HG03521 (cell line): Measurements from ENCODE around the gene PGGHG.
"Not testable (repeated sequence)": the region's sequence is repeated elsewhere in the genome, so short reads cannot be mapped to it uniquely, and the experiment has no call there.

Experiments
- ATAC-seq: cut with Tn5 transposase; IDR thresholded peaks from one replicate; pipeline ENCODE4 v1.9.1; 2021; ENCODE audit warnings: mild to moderate bottlenecking, moderate library complexity; ENCODE audit not compliant: unreplicated experiment

PGGHG gene

DNA sequence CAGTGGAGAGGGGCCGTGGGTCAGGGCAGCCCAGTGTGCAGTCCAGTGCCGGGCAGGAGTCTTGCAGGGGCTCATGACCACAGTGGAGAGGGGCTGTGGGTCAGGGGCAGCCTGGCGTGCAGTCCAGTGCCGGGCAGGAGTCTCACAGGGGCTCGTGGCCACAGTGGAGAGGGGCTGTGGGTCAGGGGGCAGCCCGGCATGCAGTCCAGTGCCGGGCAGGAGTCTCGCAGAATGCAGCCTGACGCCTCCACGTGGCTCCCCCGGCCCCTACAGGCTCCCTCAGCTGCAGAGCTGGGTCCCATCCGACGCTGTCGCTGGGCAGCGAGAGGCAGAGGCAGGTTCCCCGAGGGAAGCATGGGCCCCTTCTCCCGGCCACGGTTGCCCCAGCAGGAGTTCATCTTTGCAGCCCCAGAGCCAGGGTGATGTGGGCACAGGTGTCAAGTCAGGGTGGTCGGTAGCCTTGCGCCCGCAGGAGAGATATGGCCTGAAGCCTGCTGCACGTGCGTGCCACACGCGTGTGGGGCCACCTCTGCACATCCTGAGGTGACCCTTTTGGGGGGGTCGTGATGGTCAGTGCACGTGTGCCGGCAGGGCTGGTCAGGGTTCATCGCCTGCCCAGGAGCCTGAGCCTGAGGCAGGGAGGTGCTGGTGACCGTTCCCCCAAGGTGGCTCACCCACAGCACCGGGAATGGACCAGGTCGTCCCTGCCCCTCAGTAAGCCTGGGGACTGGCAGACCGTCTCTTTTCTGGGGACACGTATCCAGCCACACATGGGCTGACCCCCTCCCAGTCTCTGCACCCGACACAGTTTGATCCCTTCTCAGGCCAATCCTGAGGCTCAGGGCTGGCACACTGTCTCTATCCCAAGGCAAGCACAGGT, 7.5 kb downstream of the PGGHG start:
- no peak for ATAC-seq

DNA sequence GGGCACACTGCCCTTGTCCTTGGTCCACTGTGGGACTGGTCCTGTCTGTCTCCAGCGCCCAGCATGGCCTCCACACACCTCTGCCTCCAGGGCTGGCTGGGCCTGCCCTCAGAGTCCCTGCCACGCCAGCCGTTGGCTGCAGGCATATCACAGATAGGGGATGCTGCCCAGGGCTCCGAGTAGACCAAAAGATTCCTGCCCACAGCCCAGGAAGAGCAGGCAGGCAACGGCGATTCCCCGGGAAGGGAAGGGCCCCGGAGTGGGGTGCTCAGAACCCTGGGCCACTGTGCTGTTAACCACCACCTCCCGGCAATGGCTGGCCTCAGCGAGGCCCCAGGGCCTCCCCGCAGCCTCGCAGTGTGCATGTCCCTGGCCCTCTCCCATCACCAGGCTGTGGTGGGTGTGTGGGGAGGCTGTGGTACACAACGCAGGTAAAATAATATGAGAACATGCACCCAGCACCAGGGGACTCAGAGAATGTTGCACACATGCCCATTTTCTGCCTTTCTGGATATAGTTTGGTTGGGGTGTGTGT, 8.2 kb downstream of the PGGHG start:
- ATAC-seq: no peak

DNA sequence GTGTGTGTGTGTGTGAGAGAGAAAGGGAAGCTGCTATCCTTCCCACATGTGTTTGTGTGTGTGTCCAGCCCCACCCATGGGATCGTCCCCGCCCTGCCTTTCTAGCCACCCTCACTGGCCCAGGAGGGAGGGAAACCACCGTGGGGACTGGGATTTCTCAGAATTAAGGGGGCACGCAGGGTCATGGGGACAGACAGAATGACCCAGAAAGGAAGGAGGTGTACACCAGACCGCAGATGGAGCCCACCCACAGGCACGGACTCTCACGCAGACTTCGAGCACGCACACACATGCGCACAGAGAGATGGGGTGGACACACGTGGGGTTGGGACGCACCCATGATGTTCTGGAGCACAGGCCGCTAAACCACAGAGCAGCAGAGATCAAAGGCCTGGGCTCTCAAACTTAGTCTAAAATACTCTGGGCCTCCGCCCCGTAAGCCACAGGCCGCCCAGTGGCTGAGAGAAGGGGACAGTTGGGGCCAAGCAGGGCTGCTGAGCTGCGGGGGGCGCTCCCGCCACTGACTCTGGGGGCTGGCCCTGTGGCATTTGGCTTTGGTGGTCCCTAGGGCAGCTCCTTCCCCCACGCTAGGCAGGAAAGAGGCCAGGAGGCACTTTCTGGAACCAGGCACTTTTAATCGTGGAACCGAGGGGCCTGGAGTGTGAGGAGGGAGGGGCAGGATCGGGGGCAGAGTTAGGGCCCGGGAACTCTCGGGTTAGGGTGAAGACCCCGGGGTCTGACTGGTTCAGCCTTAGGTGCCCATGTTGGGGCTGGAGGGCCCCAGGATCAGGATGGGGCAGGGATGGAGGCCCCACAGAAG, 8.9 kb downstream of the PGGHG start:
- ATAC-seq: no peak

DNA sequence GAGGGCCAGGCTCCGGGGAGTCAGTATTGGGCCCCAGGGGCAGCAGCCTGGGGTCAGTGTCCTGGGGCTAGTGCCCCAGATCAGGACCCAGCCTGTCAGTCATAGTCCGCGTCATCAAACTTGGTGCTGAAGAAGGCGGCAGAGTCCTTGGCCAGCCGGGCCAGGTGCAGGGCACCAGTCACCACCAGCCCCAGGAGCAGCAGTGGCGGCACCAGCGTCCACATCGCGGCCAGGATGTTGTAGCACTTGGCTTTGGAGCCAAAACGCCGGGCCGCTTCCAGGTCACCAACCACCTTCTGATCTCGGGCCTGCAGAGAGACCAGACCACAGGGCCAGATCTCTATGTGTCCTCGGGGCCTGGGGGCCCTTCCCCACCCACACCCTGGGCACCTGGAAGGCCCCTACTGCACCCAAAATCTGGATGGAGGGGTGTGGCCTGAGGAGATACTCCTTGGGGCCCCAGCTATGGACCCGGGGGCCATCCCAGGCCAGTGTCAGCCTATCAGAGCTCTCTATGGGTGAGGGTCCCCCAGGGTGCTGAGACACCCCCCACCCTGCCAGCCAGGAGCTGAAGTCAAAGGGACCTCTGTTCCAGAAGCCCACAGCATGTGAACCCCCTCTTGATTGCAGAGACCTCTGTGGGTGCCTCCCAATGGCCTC, 9.6 kb downstream of the PGGHG start:
- no peak for ATAC-seq

DNA sequence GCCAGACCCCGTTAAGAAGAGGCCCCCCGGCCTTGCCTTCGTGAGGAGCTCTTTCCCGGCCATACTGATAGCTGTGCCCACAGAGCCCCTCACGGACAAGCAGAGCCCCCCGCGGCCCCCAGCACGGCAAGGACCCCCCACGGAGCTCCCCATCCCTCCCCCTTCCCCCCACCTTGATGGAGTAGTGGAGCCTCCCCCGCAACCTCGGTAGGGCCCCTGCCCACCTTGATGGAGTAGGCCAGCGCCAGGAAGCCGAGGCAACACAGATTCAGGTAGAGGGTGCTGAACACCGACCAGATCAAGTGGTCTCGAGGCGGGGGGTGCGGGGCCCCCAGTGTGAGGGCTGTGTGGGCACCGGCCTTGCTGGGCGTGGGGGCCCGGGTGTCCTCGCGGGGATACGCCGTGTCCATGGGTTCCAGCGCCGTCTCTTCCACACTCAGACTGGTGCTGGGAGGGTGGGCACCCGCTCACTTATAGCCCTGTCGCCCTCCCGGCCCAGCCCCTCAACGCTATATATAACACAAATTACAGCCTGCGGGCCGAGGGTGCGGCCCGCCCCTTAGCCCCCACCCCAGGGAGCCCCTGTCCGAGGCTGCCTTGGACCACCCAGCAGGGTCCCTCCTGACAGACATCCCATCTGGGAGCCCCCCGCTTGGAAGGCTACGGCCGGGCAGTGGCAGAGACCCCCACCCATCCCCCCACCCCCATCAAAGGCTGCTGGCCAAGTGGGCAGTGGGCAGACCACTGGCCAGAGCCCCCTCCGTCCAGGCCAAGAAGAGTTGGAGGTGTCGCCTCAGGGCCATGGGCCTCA, 10.4 kb downstream of the PGGHG start, which contains the start of gene IFITM5:
Gene IFITM5, minus strand, starts transcription at position 446 of the 811 bp plus-strand sequence. Its CDS starts 36 bp downstream, at position 410.
- ATAC-seq: no peak

DNA sequence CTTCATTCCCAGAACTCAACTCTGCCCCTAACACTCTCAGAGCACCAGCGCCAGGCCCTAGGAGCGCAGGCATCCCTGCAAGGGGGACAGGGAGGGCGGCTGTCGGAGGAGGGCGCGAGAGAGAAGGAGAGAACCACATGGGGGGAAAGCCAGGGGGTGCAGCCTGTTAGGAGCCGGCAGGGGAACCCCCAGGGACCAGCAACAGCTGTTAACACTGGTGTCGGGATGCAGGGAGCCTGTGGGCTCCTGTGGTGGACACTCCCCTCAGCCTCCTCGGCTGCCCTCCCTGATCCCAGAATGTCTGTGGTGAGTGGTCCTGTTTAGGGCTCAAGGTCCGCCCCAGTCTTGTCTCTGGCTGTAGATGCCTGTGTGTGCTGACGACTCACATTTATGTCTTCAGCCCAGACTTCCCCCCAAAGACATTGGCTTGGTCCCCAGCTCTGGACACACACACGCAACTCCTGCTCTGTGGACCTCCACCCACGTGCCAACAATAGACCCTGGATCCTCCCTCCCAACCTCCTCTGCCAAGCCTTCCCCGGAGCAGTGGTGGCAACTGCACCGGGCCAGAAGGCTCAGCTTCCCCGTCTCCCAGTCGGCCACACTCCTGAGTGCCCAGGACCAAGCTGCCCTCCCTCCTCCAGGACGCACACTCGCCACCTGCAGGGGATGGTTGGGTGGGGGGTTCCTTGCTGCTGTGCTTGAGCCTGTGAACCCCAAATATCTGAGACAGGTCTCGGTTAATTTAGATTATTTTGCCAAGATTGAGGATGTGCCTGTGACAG, 11.2 kb downstream of the PGGHG start:
- ATAC-seq: no peak

DNA sequence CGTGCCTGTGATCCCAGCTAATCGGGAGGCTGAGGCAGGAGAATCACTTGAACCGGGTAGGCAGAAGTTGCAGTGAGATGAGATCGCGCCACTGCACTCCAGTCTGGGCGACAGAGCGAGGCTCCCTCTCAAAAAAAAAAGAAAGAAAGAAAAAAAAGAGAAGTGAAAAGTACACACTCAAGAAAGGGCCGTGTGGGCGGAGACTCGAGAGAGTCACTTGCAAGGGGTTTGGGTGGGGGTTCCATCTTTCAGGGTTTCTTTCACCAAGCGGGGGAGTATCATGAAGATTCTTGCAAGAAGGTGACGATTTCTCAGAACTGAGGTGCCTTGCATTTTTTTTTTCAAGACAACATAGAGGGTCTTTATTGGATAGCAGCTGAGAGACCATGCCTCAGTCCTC, 14.4 kb downstream of the PGGHG start:
- no peak for ATAC-seq

DNA sequence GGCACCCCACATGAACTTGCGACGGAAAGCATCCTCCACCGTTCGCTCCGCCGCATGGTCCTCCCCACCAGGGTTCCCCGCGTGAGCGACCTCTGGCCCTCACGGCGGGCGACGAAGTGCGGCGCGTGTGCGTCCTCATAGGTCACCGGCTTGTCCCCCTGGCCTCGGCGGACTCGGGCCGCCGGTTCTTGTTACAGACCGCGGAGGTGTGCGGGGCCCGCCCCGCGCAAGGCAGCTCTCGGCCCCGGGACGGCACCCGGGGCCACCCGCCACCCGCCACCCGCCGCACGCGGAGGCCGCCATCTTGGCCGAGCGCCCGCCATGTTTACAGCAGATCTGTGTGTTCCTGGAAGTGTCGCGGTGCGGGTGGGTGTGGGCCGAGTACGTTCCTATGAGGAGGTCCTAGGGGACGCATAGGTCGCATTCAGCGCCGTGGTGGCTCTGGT, 15.2 kb downstream of the PGGHG start:
- no peak for ATAC-seq

DNA sequence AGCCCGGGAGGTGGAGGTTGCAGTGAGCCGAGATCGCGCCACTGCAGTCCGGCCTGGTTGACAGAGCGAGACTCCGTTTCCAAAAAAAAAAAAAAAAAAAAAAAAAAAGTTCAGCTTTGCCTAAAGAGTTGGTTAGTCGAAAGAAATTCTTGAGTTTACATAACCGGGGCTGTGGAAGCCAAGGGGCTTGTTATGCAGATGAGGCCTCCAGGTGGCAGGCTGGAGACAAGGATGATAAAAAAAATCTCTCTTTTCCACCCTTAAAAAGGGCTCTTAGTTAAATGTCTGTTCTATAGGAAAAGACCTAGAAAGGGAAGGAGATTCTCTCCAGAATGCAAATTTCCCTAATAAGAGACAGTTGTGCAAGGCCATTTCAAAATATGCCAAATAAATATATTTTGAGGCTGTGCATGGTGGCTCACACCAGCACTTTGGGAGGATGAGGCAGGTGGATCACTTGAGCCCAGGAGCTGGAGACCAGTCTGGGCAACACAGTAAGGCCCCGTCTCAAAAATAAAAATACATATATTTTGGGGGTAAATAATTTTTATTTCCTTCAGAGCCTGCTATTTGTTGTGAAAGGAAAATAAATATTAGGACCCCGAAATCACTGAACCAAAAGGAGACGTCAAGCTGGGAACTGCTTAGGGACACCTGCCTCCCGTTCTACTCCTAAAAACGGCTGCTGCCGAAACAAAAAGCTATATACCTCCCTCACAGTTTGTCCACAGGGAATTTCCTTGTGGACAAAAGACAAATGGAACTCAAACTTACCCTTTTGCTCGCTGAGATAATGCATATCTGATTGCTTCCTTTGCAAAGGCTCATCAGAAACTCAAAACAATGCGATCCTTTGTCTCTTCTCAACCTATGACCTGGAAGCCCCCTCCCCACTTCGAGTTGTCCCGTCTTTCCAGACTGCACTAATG, 16.3 kb downstream of the PGGHG start:
- ATAC-seq: no peak

DNA sequence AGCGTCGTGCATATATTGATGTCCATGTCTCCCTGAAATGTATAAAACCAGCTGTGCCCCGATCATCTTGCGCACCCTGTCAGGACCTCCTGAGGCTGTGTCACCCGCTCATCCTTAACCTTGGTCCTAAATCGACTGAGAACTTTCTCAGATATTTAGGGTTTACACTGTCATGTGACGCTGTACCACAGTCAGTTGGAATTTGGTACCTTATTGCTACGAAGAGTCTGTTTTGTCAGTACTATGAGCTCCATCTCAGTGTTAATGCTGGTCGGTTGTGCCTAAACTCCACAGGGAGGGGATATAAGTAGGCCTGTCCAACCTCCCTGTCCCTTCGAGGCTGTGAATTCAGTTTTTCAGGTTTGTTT, 16.9 kb downstream of the PGGHG start:
- no peak for ATAC-seq

DNA sequence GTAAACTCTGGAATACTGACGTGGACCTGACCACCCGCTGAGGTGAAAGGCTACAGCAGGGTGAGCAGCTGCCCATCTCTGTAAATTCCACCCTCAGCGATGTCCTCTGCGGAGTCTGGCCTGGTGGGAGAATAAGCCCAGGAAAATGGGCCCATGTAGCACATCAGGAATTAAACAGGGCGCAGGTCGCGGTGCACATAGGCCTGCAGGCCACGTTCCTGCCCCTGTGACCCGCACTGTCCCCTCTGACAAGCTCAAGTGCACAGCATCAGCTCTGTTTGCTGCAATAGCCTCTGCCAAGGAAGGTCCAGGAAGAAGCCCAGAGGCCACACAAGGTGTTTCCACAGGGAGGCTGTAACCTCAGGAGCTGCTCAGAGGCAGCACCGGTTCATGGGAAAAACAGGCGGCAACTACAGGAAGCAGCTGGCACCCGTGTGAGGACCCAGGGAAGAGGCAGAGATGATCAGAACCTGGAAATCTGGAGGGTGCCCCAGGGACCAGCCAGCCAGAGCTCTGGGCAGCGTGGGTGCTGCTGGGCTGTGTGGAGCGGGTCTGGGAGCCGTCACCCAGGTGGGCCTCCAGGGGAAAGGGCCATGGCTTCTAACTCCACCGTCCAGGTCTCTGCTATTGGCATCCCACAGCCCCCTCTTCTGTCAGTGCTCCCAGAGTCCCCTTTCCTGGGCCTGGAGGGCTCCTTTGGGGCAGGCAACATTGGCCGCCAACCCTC, 17.9 kb downstream of the PGGHG start:
- ATAC-seq: no peak

DNA sequence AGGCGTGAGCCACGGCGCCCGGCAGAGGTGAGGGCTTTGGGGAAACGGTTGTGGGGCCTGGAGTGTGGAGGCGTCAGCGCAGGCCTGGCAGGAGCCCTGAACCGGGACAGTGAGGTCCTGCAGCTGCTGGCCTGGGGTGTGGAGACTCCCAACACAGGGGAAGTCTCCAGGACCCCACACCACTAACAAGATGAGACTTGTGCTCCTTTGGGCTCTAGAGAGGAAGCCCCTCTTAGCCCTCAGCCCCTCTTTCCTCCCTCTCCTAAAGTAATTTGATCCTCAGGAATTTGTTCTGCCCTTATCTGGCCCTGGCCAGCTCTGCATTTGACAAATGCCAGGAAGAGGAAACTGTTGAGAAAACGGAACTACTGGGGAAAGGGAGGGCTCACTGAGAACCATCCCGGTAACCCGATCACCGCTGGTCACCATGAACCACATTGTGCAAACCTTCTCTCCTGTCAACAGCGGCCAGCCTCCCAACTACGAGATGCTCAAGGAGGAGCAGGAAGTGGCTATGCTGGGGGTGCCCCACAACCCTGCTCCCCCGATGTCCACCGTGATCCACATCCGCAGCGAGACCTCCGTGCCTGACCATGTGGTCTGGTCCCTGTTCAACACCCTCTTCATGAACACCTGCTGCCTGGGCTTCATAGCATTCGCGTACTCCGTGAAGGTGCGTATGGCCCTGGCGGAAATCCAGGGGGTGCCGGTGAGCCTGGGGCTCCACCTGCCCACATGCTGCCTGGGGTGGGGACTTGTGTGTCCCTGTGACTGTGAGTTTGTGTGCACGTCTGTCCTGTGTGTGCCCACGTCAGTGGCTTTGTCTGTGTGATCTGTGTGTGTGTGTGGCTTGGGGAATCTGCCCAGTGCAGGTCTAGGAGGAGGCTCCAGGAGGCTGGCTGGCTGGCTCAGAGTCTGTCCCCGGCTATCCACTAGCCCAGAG, 19.1 kb downstream of the PGGHG start, which contains the start of gene IFITM2:
Gene IFITM2, plus strand, starts transcription at position 51 of the 943 bp plus-strand sequence. Its CDS starts 377 bp downstream, at position 428.
- ATAC-seq: not testable (repeated sequence)

DNA sequence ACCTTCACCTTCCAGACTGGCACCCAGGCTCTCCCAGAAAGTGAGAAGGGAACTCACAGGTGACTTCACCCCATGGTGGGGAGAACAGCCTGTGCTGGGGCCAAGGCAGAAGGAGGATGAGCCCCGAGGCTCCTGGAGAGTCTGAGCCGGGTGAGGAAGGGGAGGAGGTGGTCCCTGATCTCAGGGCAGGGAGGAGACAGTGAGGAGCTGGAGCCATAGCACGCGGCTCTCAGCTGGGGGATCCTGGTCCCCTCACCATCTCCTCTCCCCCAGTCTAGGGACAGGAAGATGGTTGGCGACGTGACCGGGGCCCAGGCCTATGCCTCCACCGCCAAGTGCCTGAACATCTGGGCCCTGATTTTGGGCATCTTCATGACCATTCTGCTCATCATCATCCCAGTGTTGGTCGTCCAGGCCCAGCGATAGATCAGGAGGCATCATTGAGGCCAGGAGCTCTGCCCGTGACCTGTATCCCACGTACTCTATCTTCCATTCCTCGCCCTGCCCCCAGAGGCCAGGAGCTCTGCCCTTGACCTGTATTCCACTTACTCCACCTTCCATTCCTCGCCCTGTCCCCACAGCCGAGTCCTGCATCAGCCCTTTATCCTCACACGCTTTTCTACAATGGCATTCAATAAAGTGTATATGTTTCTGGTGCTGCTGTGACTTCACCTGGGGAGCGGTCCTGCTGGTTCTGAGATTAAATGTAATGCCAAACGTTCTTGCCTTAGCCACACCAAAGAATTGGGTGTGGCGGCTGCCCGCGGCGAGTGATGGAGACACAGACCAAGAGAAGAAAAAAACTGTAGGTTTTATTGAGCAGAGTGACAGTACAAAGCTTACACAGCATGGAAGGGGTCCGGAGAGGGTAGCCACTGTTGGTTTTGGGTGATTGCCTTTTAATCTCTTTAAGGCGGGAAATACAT, 20.1 kb downstream of the PGGHG start:
- ATAC-seq: not testable (repeated sequence)

DNA sequence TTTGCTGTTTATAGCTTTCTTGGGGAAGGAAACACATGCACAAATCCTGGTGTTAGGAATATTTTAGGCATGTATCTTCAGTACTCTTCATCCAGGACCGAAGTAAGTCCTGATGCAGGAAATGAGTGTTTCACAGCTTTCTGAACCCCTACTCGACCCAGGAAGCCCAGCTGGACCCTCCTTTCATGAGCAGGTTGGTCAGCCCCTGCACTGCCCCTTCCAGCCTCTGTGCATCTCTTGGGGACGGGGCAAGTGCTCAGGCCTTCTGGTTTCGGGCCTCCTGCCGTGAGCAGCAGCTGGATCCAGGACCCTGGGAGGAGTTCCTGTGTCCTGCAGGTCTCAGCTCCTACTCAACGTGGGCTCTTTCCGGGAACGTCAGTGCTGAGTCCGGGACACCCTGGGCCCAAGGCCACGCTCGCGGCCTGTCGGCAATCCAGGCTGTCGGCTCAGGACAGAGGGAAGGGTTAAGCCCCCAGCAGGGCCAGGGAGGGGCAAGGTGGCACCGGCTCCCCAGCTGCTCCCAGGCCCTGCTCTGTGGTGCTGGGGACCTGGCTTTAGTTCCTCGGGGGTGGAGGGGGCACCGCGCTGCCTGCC, 21.1 kb downstream of the PGGHG start:
- not testable (repeated sequence) for ATAC-seq
